Measurements from ENCODE around the gene DCLRE1A.

DNA sequence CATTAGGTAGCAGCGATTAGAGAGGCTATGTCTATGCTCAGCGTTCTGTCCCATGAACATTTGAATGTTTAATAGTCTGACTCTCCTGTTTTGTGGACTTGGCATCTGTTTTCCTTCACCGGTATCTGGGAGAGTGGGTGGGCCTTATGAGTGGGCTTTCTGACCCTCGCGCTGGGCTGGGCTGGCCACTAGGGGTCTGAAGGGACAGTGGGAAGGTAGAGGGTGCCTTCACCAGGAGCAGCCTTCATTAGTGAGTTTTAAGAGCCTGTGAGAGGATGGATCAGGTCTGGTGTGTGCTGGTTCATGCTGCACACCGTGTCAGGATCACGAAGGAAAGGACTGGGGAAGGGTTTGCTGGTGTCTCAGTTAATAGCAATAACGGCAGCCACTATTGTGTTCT is 33.4 kb downstream of the DCLRE1A start:
- TF ChIP-seq TARDBP (IDR thresholded peaks at IDR 0.05) (no peak), DACH1 (IDR thresholded peaks at IDR 0.05; ENCODE audit: partially characterized antibody) (no peak), ELF1 (tag; IDR thresholded peaks at IDR 0.05) (no peak), EZH2 (IDR thresholded peaks at IDR 0.05; ENCODE audit: borderline replicate concordance, low read depth, low read length) (no peak), HLTF (IDR thresholded peaks at IDR 0.05) (no peak)
